Activated CD8-positive, alpha-beta memory T cell treated with anti-CD3 and anti-CD28 coated beads for 4 hours (primary cell): ENCODE results near the gene ATXN2L.
"Not testable (repeated sequence)": the region's sequence is repeated elsewhere in the genome, so short reads cannot be mapped to it uniquely, and the experiment has no call there.

ENCODE experiments used
- DNase-seq, 2 donors: peaks; one replicate each; pipeline ENCODE4 v3.0.0-alpha.2; 2020; ENCODE audit warnings: low read depth in 2 of 2

ATXN2L gene

GRCh38 chr16:28822520-28823290 is at the start of gene ATXN2L:
Gene ATXN2L, plus strand, starts transcription at chr16:28822999. Its CDS starts 261 bp downstream, at chr16:28823260.
- DNase-seq, result peak; percentile 90 to 92

GRCh38 chr16:28781697-28782096 is 41.1 kb upstream of the ATXN2L start:
- not testable (repeated sequence) for DNase-seq

- DNase-seq, result not testable (repeated sequence)
Observed at GRCh38 chr16:28782357-28782756, 40.4 kb upstream of the ATXN2L start.

GRCh38 chr16:28802235-28803019 is 20.4 kb upstream of the ATXN2L start:
- DNase-seq, result peak; percentile 33 to 52

GRCh38 chr16:28807445-28808120 is 15.2 kb upstream of the ATXN2L start:
- DNase-seq, result not testable (repeated sequence)

GRCh38 chr16:28820016-28820415 is 2.8 kb upstream of the ATXN2L start:
- no peak for DNase-seq

- not testable (repeated sequence) for DNase-seq
Observed at GRCh38 chr16:28820546-28820945, 2.3 kb upstream of the ATXN2L start.

GRCh38 chr16:28821874-28822519 is 802 bp upstream of the ATXN2L start:
- DNase-seq, result no peak

GRCh38 chr16:28823291-28823872 is 583 bp downstream of the ATXN2L start:
- no peak for DNase-seq

- peak; percentile 96 for DNase-seq
Observed at GRCh38 chr16:28823873-28824716, 1.3 kb downstream of the ATXN2L start.

GRCh38 chr16:28824717-28824973 is 1.8 kb downstream of the ATXN2L start:
- no peak for DNase-seq

- no peak for DNase-seq
Observed at GRCh38 chr16:28826141-28826540, 3.3 kb downstream of the ATXN2L start.

- DNase-seq, result no peak
Observed at GRCh38 chr16:28829747-28830146, 6.9 kb downstream of the ATXN2L start.

- no peak for DNase-seq
Observed at GRCh38 chr16:28830531-28830930, 7.7 kb downstream of the ATXN2L start.

GRCh38 chr16:28834349-28834748 is 11.6 kb downstream of the ATXN2L start:
- DNase-seq, result no peak

- no peak for DNase-seq
Observed at GRCh38 chr16:28834873-28835863, 12.4 kb downstream of the ATXN2L start.

GRCh38 chr16:28835864-28836760 is 13.3 kb downstream of the ATXN2L start:
- no peak for DNase-seq

GRCh38 chr16:28836761-28837064 is 13.9 kb downstream of the ATXN2L start:
- no peak for DNase-seq
